Panc1 (cell line): ENCODE measurements around the gene CCDC169. TPM values are rescaled to one million over a fixed set of nuclear protein-coding genes. Genes with fewer than 3 reads are reported as not detected.

ENCODE experiments used
- ATAC-seq: fragments of 200-7000 bp; cut with Tn5 transposase; 2 replicates; pipeline ENCODE4 v1.9.1; 2020; ENCODE audit warnings: mild to moderate bottlenecking, moderate library complexity
- BruUV-seq: library from RNA; stranded (reverse); fragments of 400-500 nt; replicated peaks from 2 replicates; lab custom pipeline; 2021; lab: Mats Ljungman, UMichigan
- CTCF ChIA-PET: fragments of 300-600 bp; sonication (Branson Sonifier 250); formaldehyde crosslinking; loops from one replicate; lab custom pipeline; 2022; ENCODE audit warnings: antibody characterized with exemption; lab: Charles Lee
- POLR2A ChIA-PET: fragments of 300-600 bp; sonication (Branson Sonifier 250); formaldehyde crosslinking; loops from one replicate; lab custom pipeline; 2022; ENCODE audit warnings: antibody characterized with exemption; lab: Charles Lee
- DNase-seq: peaks from one replicate; pipeline ENCODE4 v3.0.0-alpha.2; 2010; ENCODE audit warnings: low read depth, low spot score
- H3K27ac ChIP-seq: 2 replicates; pipeline ENCODE4 v1.5.1; 2011; ENCODE audit warnings: mild to moderate bottlenecking, low read length, inconsistent platforms
- H3K27me3 ChIP-seq: fragments of 200-500 bp; sonication (Bioruptor generic); 2 replicates; pipeline ENCODE4 v1.6.0; 2014; ENCODE audit warnings: low read length, inconsistent platforms; ENCODE audit not compliant: control insufficient read depth, insufficient read depth
- H3K36me3 ChIP-seq: fragments of 200-500 bp; sonication (Bioruptor generic); 2 replicates; pipeline ENCODE4 v1.5.1; 2014; ENCODE audit warnings: inconsistent platforms, mild to moderate bottlenecking, low read length, moderate library complexity; ENCODE audit not compliant: control insufficient read depth, insufficient read depth
- H3K4me1 ChIP-seq: 2 replicates; pipeline ENCODE4 v1.5.1; 2011; ENCODE audit warnings: inconsistent platforms, mild to moderate bottlenecking, low read length, moderate library complexity; ENCODE audit not compliant: control insufficient read depth, insufficient read depth
- H3K4me3 ChIP-seq, 2 experiments: 2 replicates each; pipeline ENCODE4 v1.5.1; 2011 to 2012; ENCODE audit warnings: low read depth in 2 of 2, low read length in 2 of 2, mild to moderate bottlenecking in 2 of 2, inconsistent platforms in 1 of 2, moderate library complexity in 1 of 2
- H3K9me3 ChIP-seq: fragments of 200-500 bp; sonication (Bioruptor generic); 2 replicates; pipeline ENCODE4 v1.5.1; 2014; ENCODE audit warnings: low read depth, mild to moderate bottlenecking, inconsistent platforms, low read length, moderate library complexity; ENCODE audit not compliant: control insufficient read depth, insufficient read depth
- POLR2AphosphoS5 ChIP-seq: IDR thresholded peaks from 2 replicates; pipeline ENCODE4 v1.6.1; 2012; ENCODE audit warnings: mild to moderate bottlenecking, low read depth, low read length, moderate library complexity
- SIN3A ChIP-seq: IDR thresholded peaks from 2 replicates; pipeline ENCODE4 v1.6.1; 2012; ENCODE audit warnings: low read depth, mild to moderate bottlenecking, low read length, moderate library complexity, borderline replicate concordance; ENCODE audit not compliant: insufficient read depth
- TCF7L2 ChIP-seq: IDR thresholded peaks from 2 replicates; pipeline ENCODE4 v1.6.1; 2011; ENCODE audit warnings: mild to moderate bottlenecking, low read depth, low read length, inconsistent platforms
- in situ Hi-C: cut with HindIII; loops from 2 replicates; pipeline ENCODE4 v1.10.0; 2016; ENCODE audit warnings: low sequenced_read_pairs, low pct_unique_long_range_greater_than_20kb
- intact Hi-C: fragments of 100-400 bp; cut with micrococcal nuclease; formaldehyde crosslinking; loops from one replicate; pipeline ENCODE4 v1.10.0; 2022; ENCODE audit not compliant: unreplicated experiment
- total RNA-seq: library from RNA; stranded (reverse); gene quantifications from one replicate; pipeline ENCODE4 v1.2.1, GENCODE V29; 2021; ENCODE audit not compliant: unreplicated experiment
- TF ChIP-seq, protein P1 (sequence below): fragments of 450-650 bp; IDR thresholded peaks from 2 replicates; pipeline ENCODE4 v1.5.1; 2017; ENCODE audit warnings: mild to moderate bottlenecking
- TF ChIP-seq, protein P2 (sequence below), 2 experiments: IDR thresholded peaks; 2 replicates each; pipeline ENCODE4 v1.6.1; 2011 to 2012; ENCODE audit warnings: low read depth in 2 of 2, control low read depth in 1 of 2, low read length in 1 of 2, mild to moderate bottlenecking in 1 of 2, moderate library complexity in 1 of 2; ENCODE audit not compliant: insufficient read depth in 1 of 2

Gene CCDC169
- total RNA-seq, 1 experiment from 2014 or later, result 2.3 TPM

DNA sequence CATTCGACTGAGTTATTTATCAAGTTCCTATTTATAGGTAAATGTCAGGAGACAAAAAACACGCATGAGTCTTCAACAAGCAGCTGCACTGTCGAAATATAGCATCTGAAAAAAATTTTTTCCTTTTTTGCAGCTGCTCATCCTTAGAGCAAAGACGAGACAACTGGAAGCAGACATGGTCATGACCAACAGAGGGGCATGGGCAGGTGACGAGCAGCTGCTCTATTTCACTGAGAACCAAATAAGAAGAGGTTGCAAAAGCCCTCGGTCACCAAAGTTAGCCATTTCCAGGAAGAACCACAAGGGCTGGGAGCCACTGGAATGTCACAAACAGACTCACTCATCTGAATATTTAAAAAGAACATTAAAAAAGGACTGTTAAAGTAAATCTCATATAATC is 105.4 kb downstream of the CCDC169 start:
- Histone ChIP-seq H3K9me3 (no peaks in the 10 kb centered on the region), H3K4me1 (no peaks in the 10 kb centered on the region), H3K27me3 (no peaks in the 10 kb centered on the region), H3K27ac (no peak overlapping the region), H3K36me3 (no peaks in the 10 kb centered on the region), H3K4me3 (no peak overlapping the region)
- CTCF ChIA-PET, result no interaction called here
- ATAC-seq (no peak), DNase-seq (no peak)
- POLR2A ChIA-PET, result no interaction called here
- intact Hi-C loops, result no loop called here
- in situ Hi-C loops, result no loop called here
- BruUV-seq, result no TSS peak
- TF ChIP-seq SIN3A (no peak), TCF7L2 (no peak), POLR2AphosphoS5 (no peak)
- TF ChIP-seq, protein P1, sequence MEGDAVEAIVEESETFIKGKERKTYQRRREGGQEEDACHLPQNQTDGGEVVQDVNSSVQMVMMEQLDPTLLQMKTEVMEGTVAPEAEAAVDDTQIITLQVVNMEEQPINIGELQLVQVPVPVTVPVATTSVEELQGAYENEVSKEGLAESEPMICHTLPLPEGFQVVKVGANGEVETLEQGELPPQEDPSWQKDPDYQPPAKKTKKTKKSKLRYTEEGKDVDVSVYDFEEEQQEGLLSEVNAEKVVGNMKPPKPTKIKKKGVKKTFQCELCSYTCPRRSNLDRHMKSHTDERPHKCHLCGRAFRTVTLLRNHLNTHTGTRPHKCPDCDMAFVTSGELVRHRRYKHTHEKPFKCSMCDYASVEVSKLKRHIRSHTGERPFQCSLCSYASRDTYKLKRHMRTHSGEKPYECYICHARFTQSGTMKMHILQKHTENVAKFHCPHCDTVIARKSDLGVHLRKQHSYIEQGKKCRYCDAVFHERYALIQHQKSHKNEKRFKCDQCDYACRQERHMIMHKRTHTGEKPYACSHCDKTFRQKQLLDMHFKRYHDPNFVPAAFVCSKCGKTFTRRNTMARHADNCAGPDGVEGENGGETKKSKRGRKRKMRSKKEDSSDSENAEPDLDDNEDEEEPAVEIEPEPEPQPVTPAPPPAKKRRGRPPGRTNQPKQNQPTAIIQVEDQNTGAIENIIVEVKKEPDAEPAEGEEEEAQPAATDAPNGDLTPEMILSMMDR, result no peak
- TF ChIP-seq, protein P2, sequence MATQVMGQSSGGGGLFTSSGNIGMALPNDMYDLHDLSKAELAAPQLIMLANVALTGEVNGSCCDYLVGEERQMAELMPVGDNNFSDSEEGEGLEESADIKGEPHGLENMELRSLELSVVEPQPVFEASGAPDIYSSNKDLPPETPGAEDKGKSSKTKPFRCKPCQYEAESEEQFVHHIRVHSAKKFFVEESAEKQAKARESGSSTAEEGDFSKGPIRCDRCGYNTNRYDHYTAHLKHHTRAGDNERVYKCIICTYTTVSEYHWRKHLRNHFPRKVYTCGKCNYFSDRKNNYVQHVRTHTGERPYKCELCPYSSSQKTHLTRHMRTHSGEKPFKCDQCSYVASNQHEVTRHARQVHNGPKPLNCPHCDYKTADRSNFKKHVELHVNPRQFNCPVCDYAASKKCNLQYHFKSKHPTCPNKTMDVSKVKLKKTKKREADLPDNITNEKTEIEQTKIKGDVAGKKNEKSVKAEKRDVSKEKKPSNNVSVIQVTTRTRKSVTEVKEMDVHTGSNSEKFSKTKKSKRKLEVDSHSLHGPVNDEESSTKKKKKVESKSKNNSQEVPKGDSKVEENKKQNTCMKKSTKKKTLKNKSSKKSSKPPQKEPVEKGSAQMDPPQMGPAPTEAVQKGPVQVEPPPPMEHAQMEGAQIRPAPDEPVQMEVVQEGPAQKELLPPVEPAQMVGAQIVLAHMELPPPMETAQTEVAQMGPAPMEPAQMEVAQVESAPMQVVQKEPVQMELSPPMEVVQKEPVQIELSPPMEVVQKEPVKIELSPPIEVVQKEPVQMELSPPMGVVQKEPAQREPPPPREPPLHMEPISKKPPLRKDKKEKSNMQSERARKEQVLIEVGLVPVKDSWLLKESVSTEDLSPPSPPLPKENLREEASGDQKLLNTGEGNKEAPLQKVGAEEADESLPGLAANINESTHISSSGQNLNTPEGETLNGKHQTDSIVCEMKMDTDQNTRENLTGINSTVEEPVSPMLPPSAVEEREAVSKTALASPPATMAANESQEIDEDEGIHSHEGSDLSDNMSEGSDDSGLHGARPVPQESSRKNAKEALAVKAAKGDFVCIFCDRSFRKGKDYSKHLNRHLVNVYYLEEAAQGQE (IDR thresholded peaks at IDR 0.05; ENCODE audit: insufficient read depth in 1 of 2, low read depth in 2 of 2, low read length in 1 of 2), result no peak

DNA sequence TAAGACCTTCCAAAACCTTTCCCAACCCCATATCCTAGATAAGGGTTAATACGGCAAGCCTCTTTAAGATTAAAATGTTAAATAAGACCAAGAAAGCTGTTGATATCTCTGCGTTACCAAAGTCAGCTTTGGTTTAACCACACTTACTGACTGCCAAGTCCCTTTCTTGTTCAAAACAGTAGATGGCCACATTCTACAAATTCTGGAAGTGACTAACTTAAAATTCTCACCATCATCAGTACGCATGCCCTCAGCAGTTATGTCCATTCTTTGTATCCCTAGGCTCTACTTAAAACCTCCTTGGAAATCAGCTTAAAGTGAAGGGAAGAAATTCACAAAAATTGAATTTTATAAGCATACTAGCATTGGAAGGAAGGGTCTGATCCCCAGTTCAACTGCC is 106.8 kb downstream of the CCDC169 start:
- no peak overlapping the region for H3K27ac ChIP-seq
- no peaks in the 10 kb centered on the region for H3K36me3 ChIP-seq
- no peaks in the 10 kb centered on the region for H3K4me1 ChIP-seq
- ATAC-seq, result no peak
- CTCF ChIA-PET, result no interaction called here
- H3K27me3 ChIP-seq, result no peaks in the 10 kb centered on the region
- no TSS peak for BruUV-seq
- in situ Hi-C loops, result no loop called here
- no peak for TF ChIP-seq POLR2AphosphoS5
- TF ChIP-seq, protein P2 (IDR thresholded peaks at IDR 0.05; ENCODE audit: insufficient read depth in 1 of 2, low read depth in 2 of 2, low read length in 1 of 2), result no peak
- TF ChIP-seq SIN3A, result no peak
- no peak for TF ChIP-seq TCF7L2
- TF ChIP-seq, protein P1, result no peak
- DNase-seq, result no peak
- POLR2A ChIA-PET, result no interaction called here
- H3K4me3 ChIP-seq, result no peak overlapping the region
- no peaks in the 10 kb centered on the region for H3K9me3 ChIP-seq
- intact Hi-C loops, result no loop called here
